Neural progenitor cell (in vitro differentiated cells): ENCODE data around the gene ANXA6. TPM values are rescaled to one million over a fixed set of nuclear protein-coding genes. Genes with fewer than 3 reads are reported as not detected.
A peak's percentile ranks its signal among the peaks of the same experiment; 100 is the strongest.

Experiments
- DNase-seq: peaks from one replicate; pipeline ENCODE4 v3.0.0-alpha.2; 2016; ENCODE audit warnings: low spot score
- H2AFZ ChIP-seq: fragments of 200-600 bp; sonication (generic); replicated peaks from 2 replicates; pipeline ENCODE4 v1.6.1; 2016; ENCODE audit warnings: antibody characterized with exemption
- H3F3A ChIP-seq: fragments of 200-600 bp; sonication (generic); 2 replicates; pipeline ENCODE4 v1.6.1; 2016; ENCODE audit warnings: antibody characterized with exemption, low read depth
- H3K27ac ChIP-seq: fragments of 200-600 bp; sonication (generic); 2 replicates; pipeline ENCODE4 v1.5.1; 2016; ENCODE audit warnings: mild to moderate bottlenecking
- H3K27me3 ChIP-seq: fragments of 200-600 bp; sonication (generic); 2 replicates; pipeline ENCODE4 v1.6.1; 2016; ENCODE audit warnings: mild to moderate bottlenecking, moderate library complexity
- H3K36me3 ChIP-seq: fragments of 200-600 bp; sonication (generic); 2 replicates; pipeline ENCODE4 v1.5.1; 2016
- H3K4me1 ChIP-seq: fragments of 200-600 bp; sonication (generic); 2 replicates; pipeline ENCODE4 v1.6.1; 2016; ENCODE audit warnings: mixed run types
- H3K4me2 ChIP-seq: fragments of 200-600 bp; sonication (generic); 2 replicates; pipeline ENCODE4 v1.6.1; 2016
- H3K4me3 ChIP-seq: fragments of 200-600 bp; sonication (generic); 2 replicates; pipeline ENCODE4 v1.5.1; 2016
- H3K79me2 ChIP-seq: fragments of 200-600 bp; sonication (generic); 2 replicates; pipeline ENCODE4 v1.6.1; 2016; ENCODE audit warnings: low read depth
- H3K9ac ChIP-seq: fragments of 200-600 bp; sonication (generic); 2 replicates; pipeline ENCODE4 v1.6.1; 2016
- H3K9me3 ChIP-seq: fragments of 200-600 bp; sonication (generic); 2 replicates; pipeline ENCODE4 v1.5.1; 2016; ENCODE audit warnings: low read depth
- H4K20me1 ChIP-seq: fragments of 200-600 bp; sonication (generic); 2 replicates; pipeline ENCODE4 v1.6.1; 2016; ENCODE audit warnings: low read depth
- H3K27ac Mint-ChIP-seq: 3 replicates; pipeline ENCODE4 v1.8.0; 2021; ENCODE audit warnings: mixed read lengths
- H3K27me3 Mint-ChIP-seq: 2 replicates; pipeline ENCODE4 v1.8.0; 2022; ENCODE audit warnings: low read depth, mild to moderate bottlenecking, inconsistent platforms, moderate library complexity, mixed read lengths; ENCODE audit not compliant: insufficient read depth
- H3K36me3 Mint-ChIP-seq: 3 replicates; pipeline ENCODE4 v1.8.0; 2021; ENCODE audit warnings: mixed read lengths
- H3K4me1 Mint-ChIP-seq: 3 replicates; pipeline ENCODE4 v1.8.0; 2021; ENCODE audit warnings: mixed read lengths
- H3K4me3 Mint-ChIP-seq: 3 replicates; pipeline ENCODE4 v1.8.0; 2021; ENCODE audit warnings: mild to moderate bottlenecking, moderate library complexity, mixed read lengths
- H3K9me3 Mint-ChIP-seq: 3 replicates; pipeline ENCODE4 v1.8.0; 2020; ENCODE audit warnings: mixed read lengths
- CTCF ChIP-seq: fragments of 200-600 bp; sonication (generic); IDR thresholded peaks from 2 replicates; pipeline ENCODE4 v1.5.1; 2017; ENCODE audit warnings: antibody characterized with exemption, mild to moderate bottlenecking
- EZH2 ChIP-seq: fragments of 200-600 bp; sonication (generic); IDR thresholded peaks from 2 replicates; pipeline ENCODE4 v1.6.1; 2017; ENCODE audit warnings: antibody characterized with exemption, mild to moderate bottlenecking, moderate library complexity
- EZH2phosphoT487 ChIP-seq: fragments of 200-600 bp; sonication (generic); IDR thresholded peaks from 2 replicates; pipeline ENCODE4 v1.6.1; 2017; ENCODE audit warnings: antibody characterized with exemption
- total RNA-seq: library from RNA; depleted of rRNA; stranded (reverse); fragments of >200 nt; gene quantifications from 2 replicates; pipeline ENCODE4 v1.2.3, GENCODE V29; 2015; ENCODE audit warnings: low replicate concordance

The ANXA6 gene
- total RNA-seq, 1 donor from 2014 or later = 97.6 TPM

GRCh38 chr5:151202381-151203139 is 45.0 kb upstream of the ANXA6 start:
- Mint-ChIP-seq H3K36me3 (no peaks in the 10 kb centered on the region), H3K27me3 (peaks cover 7% of the 10 kb centered on the region), H3K4me1 (no peaks in the 10 kb centered on the region), H3K9me3 (no peaks in the 10 kb centered on the region), H3K4me3 (no peak overlapping the region), H3K27ac (no peak overlapping the region)
- no peak overlapping the region for H2AFZ ChIP-seq
- no peaks in the 10 kb centered on the region for H3K9me3 ChIP-seq
- H4K20me1 ChIP-seq = no peaks in the 10 kb centered on the region
- H3K27me3 ChIP-seq = no peaks in the 10 kb centered on the region
- H3K4me1 ChIP-seq = peaks cover 4% of the 10 kb centered on the region
- H3K79me2 ChIP-seq = no peaks in the 10 kb centered on the region
- no peak for DNase-seq
- H3K4me2 ChIP-seq = no peak overlapping the region
- no peaks in the 10 kb centered on the region for H3K36me3 ChIP-seq
- no peak overlapping the region for H3K4me3 ChIP-seq
- no peaks in the 10 kb centered on the region for H3F3A ChIP-seq
- no peak overlapping the region for H3K9ac ChIP-seq
- H3K27ac ChIP-seq = no peak overlapping the region
- TF ChIP-seq EZH2phosphoT487 = no peak
- TF ChIP-seq CTCF = no peak
- TF ChIP-seq EZH2 = no peak

- no peak overlapping the region for H3K4me3 ChIP-seq
- H3K4me3 Mint-ChIP-seq = no peak overlapping the region
- no peaks in the 10 kb centered on the region for H3K4me1 Mint-ChIP-seq
- no peak overlapping the region for H3K27ac Mint-ChIP-seq
- no peaks in the 10 kb centered on the region for H3K9me3 Mint-ChIP-seq
- no peaks in the 10 kb centered on the region for H3K9me3 ChIP-seq
- H3K4me1 ChIP-seq = peaks cover 4% of the 10 kb centered on the region
- no peaks in the 10 kb centered on the region for H3K27me3 ChIP-seq
- H3K36me3 ChIP-seq = no peaks in the 10 kb centered on the region
- H3K36me3 Mint-ChIP-seq = no peaks in the 10 kb centered on the region
- no peak overlapping the region for H3K27ac ChIP-seq
- peak; percentile 52 for DNase-seq
- peaks cover 7% of the 10 kb centered on the region for H3K27me3 Mint-ChIP-seq
- H3K79me2 ChIP-seq = no peaks in the 10 kb centered on the region
- no peak overlapping the region for H3K4me2 ChIP-seq
- H2AFZ ChIP-seq = no peak overlapping the region
- no peak overlapping the region for H3K9ac ChIP-seq
- TF ChIP-seq EZH2 (no peak), CTCF (no peak), EZH2phosphoT487 (no peak)
- H3F3A ChIP-seq = no peaks in the 10 kb centered on the region
- no peaks in the 10 kb centered on the region for H4K20me1 ChIP-seq
These were observed 43.5 kb upstream of the ANXA6 start for GRCh38 chr5:151200913-151201595.

GRCh38 chr5:151199581-151200185 is 42.1 kb upstream of the ANXA6 start:
- no peaks in the 10 kb centered on the region for H3K36me3 Mint-ChIP-seq
- Histone ChIP-seq H3F3A (no peaks in the 10 kb centered on the region), H3K4me2 (no peak overlapping the region), H3K4me3 (no peak overlapping the region), H3K36me3 (no peaks in the 10 kb centered on the region), H3K9ac (no peak overlapping the region), H3K79me2 (no peaks in the 10 kb centered on the region), H3K9me3 (no peaks in the 10 kb centered on the region), H4K20me1 (no peaks in the 10 kb centered on the region), H2AFZ (no peak overlapping the region), H3K27ac (no peak overlapping the region), H3K4me1 (peaks cover 4% of the 10 kb centered on the region), H3K27me3 (no peaks in the 10 kb centered on the region)
- H3K4me1 Mint-ChIP-seq = no peaks in the 10 kb centered on the region
- no peak for DNase-seq
- no peak for TF ChIP-seq EZH2phosphoT487
- no peak for TF ChIP-seq EZH2
- TF ChIP-seq CTCF = no peak
- no peak overlapping the region for H3K4me3 Mint-ChIP-seq
- no peak overlapping the region for H3K27ac Mint-ChIP-seq
- peaks cover 7% of the 10 kb centered on the region for H3K27me3 Mint-ChIP-seq
- peaks cover 3% of the 10 kb centered on the region for H3K9me3 Mint-ChIP-seq
